Chondrocyte (in vitro differentiated cells): ENCODE data around the gene SELPLG. TPM values are rescaled to one million over a fixed set of nuclear protein-coding genes. Genes with fewer than 3 reads are reported as not detected.
"Not testable (repeated sequence)": the region's sequence is repeated elsewhere in the genome, so short reads cannot be mapped to it uniquely, and the experiment has no call there.

Experiments
- DNase-seq: peaks from one replicate; pipeline ENCODE4 v3.0.0; 2021; ENCODE audit warnings: mixed read lengths, low spot score
- H3K27ac Mint-ChIP-seq: one replicate; pipeline ENCODE4 v1.8.0; 2021; ENCODE audit warnings: mild to moderate bottlenecking, moderate library complexity, mixed read lengths; ENCODE audit not compliant: unreplicated experiment
- H3K27me3 Mint-ChIP-seq: 2 replicates; pipeline ENCODE4 v1.8.0; 2021; ENCODE audit warnings: low read depth, mixed read lengths
- H3K36me3 Mint-ChIP-seq: 2 replicates; pipeline ENCODE4 v1.8.0; 2021; ENCODE audit warnings: low read depth, mixed read lengths
- H3K4me1 Mint-ChIP-seq: 2 replicates; pipeline ENCODE4 v1.8.0; 2021; ENCODE audit warnings: low read depth, mild to moderate bottlenecking, mixed read lengths
- H3K4me3 Mint-ChIP-seq: one replicate; pipeline ENCODE4 v1.8.0; 2021; ENCODE audit warnings: mild to moderate bottlenecking, moderate library complexity, mixed read lengths; ENCODE audit not compliant: unreplicated experiment
- H3K9me3 Mint-ChIP-seq: 2 replicates; pipeline ENCODE4 v1.8.0; 2021; ENCODE audit warnings: low read depth, mixed read lengths
- CTCF ChIP-seq: fragments of 200-600 bp; sonication (generic); IDR thresholded peaks from 2 replicates; pipeline ENCODE4 v1.5.0; 2021; ENCODE audit warnings: antibody characterized with exemption, mild to moderate bottlenecking, moderate library complexity
- total RNA-seq: library from RNA; stranded (reverse); gene quantifications from 3 replicates; pipeline ENCODE4 v1.2.1, GENCODE V29; 2021

SELPLG gene
- total RNA-seq, 1 donor from 2014 or later = 3.2 TPM

- peak overlapping the region; percentile 94 for H3K27ac Mint-ChIP-seq
- H3K4me3 Mint-ChIP-seq = peak overlapping the region; percentile 15
- H3K36me3 Mint-ChIP-seq = peaks cover 8% of the 10 kb centered on the region
- H3K27me3 Mint-ChIP-seq = no peaks in the 10 kb centered on the region
- DNase-seq = no peak
- H3K9me3 Mint-ChIP-seq = no peaks in the 10 kb centered on the region
- H3K4me1 Mint-ChIP-seq = peaks cover 81% of the 10 kb centered on the region
- TF ChIP-seq CTCF = peak; percentile 95
Observed at GRCh38 chr12:108664338-108665258, 30.9 kb upstream of the SELPLG start.

- H3K27me3 Mint-ChIP-seq = no peaks in the 10 kb centered on the region
- no peak for TF ChIP-seq CTCF
- no peak for DNase-seq
- no peak overlapping the region for H3K4me3 Mint-ChIP-seq
- H3K27ac Mint-ChIP-seq = peak overlapping the region; percentile 94
- H3K9me3 Mint-ChIP-seq = no peaks in the 10 kb centered on the region
- peaks cover 78% of the 10 kb centered on the region for H3K4me1 Mint-ChIP-seq
- peaks cover 15% of the 10 kb centered on the region for H3K36me3 Mint-ChIP-seq
Observed at GRCh38 chr12:108663324-108664015, 29.8 kb upstream of the SELPLG start.

GRCh38 chr12:108658115-108658514 lies 24.4 kb upstream of the SELPLG start:
- peaks cover 33% of the 10 kb centered on the region for H3K36me3 Mint-ChIP-seq

GRCh38 chr12:108657130-108657745 lies 23.5 kb upstream of the SELPLG start:
- no peak for DNase-seq
- Mint-ChIP-seq H3K4me1 (peaks cover 28% of the 10 kb centered on the region), H3K9me3 (no peaks in the 10 kb centered on the region), H3K27ac (peak overlapping the region; percentile 50), H3K4me3 (no peak overlapping the region), H3K27me3 (no peaks in the 10 kb centered on the region), H3K36me3 (peaks cover 38% of the 10 kb centered on the region)
- no peak for TF ChIP-seq CTCF

More at GRCh38 chr12:108658115-108658514, 24.4 kb upstream of the SELPLG start:
- not testable (repeated sequence) for H3K9me3 Mint-ChIP-seq, DNase-seq, H3K27me3 Mint-ChIP-seq, H3K4me3 Mint-ChIP-seq, H3K27ac Mint-ChIP-seq
- peaks cover 28% of the 10 kb centered on the region for H3K4me1 Mint-ChIP-seq

- H3K27ac Mint-ChIP-seq = peak overlapping the region; percentile 49
- not testable (repeated sequence) for H3K27me3 Mint-ChIP-seq, DNase-seq, H3K4me3 Mint-ChIP-seq, H3K9me3 Mint-ChIP-seq
- peaks cover 39% of the 10 kb centered on the region for H3K36me3 Mint-ChIP-seq
- H3K4me1 Mint-ChIP-seq = peaks cover 23% of the 10 kb centered on the region
Observed at GRCh38 chr12:108656247-108656646, 22.6 kb upstream of the SELPLG start.

- H3K27ac Mint-ChIP-seq, DNase-seq, H3K9me3 Mint-ChIP-seq, H3K27me3 Mint-ChIP-seq, H3K4me3 Mint-ChIP-seq: not testable (repeated sequence)
- peaks cover 38% of the 10 kb centered on the region for H3K36me3 Mint-ChIP-seq
- peaks cover 20% of the 10 kb centered on the region for H3K4me1 Mint-ChIP-seq
Observed at GRCh38 chr12:108655812-108656175, 22.1 kb upstream of the SELPLG start.

GRCh38 chr12:108654622-108655021 lies 20.9 kb upstream of the SELPLG start:
- DNase-seq, H3K9me3 Mint-ChIP-seq, H3K4me3 Mint-ChIP-seq, H3K27ac Mint-ChIP-seq, H3K27me3 Mint-ChIP-seq: not testable (repeated sequence)
- Mint-ChIP-seq H3K4me1 (peaks cover 21% of the 10 kb centered on the region), H3K36me3 (peaks cover 40% of the 10 kb centered on the region)
